Measurements from ENCODE around the gene SARDH. TPM values are rescaled to one million over a fixed set of nuclear protein-coding genes. Genes with fewer than 3 reads are reported as not detected.

Gene SARDH
- polyA plus RNA-seq, 1 donor, result 5.6 TPM

DNA sequence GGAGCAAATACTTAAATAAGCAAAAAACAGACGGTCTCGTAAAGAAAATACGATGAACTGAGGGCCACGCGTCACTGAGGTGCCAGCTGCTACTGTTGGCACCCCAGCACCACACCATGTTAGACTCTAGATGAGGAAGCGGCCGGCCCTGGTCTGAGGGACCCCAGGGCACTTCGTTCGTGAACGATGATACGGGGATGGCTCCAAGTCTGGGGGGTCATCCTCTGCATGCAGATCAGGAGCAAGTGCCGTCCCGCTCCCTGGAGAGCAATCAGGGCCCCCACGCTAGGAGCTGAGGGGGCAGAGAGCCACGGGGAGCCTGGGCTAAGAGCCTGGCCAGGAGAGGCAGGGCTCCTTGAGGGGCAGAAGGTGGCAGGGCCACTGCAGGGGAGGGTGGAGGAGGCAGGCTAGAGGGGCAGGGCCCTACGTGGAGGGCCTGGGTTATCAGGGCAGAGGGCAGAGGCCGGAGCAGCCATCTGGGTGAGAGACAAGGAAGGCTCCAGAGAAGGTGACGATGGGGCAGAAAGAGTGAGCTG lies 24.1 kb downstream of the SARDH start:
- no peak for DNase-seq

DNA sequence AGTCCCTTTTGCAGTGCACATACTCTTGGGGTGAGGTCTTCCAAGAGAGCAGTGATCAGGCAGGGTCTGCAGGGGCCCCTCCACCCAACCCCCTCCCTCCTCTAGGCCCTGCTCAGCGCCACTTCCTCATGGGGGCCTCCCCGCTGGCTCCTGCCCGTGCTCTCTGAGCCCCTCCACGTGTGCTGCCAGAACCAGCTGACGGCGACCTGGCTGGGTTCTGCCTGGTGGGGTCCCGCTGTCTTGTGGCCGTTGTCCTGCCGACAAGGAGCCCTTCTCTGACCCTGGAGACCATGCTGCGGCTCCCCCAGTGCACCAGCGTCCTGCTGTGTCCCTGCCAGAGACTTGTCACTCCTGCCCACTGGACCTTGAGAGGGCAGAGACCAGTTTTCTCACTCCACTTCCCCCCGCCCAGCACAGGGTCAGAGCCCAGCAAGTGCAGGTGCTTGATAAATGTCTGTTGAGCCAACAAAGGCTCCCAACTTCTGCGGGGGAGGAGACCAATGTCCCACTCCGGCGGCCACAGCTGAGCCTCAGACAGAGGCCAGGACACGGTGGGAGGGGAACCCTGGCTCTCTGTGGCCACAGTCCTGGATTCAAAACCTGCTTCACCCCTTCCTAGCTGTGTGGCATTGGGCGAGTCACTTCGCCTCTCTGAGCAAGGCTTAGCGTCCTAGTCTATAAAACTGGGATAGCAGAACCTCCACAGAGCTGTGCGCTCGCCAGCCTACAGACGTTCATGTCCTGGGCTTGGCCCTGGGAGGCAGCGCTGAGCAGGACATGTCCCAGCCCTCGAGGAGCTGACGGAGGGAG lies 24.8 kb downstream of the SARDH start:
- DNase-seq, result no peak

DNA sequence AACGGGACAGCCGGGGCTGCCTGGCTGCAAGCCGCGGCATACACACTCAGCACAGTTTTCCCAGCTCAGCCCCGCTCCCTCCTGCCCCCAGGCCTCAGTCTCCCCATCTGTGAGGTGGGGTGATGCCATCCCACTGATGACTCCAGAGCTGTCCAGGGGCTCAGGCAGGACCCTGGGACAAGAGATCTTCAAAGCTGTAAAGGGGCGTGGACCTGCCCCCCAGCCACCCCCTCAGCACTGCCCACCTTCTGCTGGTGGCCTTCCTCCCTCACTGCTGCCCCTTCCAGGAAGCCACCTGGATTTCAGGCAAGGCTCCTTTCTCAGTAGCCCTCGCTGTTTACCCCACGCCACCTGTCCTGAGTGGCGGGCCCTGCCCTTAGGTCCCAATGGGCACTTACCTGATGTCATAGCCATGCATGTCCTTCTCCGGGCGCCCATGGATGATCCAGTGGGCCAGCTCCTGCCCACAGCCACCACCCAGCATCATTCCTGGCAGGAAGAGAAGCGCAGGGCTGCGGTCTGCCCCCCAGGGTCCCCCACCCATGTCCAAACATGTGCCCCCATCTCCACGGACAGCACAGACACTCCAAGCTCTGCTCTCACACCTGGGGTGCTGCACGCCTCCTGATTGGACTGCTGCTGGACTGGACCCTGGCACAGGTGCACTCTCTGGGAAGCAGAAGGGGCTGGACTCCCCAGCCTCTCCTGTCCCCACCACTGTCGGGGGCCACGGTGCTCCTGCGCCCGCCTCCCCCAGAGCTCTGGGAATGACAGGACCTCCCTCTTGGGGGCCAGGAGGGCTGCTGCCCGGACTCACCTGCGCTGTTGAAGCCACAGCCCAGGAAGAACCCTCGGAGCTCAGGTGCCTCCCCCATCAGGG lies 25.7 kb downstream of the SARDH start:
- no peak for DNase-seq

DNA sequence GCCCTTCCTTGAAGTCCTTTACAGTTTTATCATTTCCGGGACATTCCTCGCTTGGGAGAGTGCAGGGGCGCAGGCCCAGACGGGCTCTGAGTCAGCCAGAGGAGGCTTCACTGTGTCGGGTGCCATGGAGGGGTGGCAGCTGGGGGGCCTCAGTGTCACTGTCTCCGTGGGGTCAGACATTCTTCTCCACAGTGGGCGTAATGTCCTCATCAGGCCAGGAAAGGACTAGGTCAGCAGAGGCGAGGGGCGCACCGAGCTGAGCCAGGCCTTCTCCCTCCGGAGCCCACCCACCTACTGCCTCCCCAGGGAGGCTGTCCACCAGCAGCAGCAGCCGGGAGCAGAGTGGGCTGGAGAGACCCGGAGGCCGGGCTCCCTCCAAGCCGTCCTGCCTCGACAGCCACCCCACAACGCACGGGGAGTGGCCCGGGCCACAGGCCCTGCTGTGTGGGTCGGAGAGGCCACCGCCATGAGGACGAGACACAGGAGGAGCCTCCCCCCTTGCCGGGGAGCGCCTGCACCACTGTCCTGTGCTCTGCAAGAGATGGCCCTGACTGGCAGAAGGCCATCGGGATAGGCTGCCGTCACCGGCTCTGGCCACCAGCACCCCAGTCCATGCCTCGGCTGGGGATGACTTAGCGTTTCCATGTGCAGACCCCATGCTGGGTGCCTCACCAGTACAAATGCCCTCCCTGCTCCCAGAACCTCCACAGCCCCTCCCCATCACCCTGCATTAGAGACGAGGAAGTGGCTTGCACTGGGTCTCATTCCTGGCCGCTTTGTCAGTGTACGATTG lies 26.5 kb downstream of the SARDH start:
- DNase-seq, result no peak

DNA sequence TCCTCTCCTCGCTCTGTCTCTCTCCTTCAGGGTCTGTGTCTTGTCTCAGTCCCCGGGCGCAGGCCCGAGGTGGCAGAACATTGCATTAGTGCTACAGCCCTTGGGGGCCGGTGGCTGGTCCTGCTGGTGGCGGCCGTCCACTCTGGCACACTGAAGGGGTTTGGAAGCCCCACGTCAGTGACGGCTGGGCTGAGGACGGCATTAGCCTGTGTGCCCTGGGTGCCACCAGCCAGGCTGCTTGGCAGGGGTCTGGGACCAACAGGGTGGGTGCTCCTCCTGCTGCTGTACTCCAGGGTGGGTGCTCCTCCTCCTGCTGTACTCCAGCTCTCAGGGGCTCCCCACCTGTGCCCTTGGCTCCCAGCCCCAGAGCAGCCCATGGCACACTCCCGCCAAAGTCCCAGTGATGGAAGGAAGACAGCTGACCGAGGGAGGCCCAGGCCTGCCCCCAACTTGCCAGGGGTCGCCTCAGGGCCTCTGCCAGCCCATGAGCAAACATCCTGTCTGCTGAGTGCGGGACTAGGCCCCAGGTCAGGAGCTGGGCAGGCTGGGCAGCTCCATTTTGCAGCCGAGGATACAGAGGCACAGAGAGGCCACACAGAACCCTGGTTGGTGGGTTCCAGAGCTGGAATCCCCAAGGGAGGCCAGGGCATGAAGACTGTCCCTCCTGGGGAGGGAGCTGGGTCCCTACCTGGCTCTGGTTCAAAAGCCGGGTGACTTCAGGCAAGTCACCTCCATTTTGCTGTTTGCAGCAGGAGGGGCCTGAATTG lies 27.3 kb downstream of the SARDH start:
- no peak for DNase-seq

DNA sequence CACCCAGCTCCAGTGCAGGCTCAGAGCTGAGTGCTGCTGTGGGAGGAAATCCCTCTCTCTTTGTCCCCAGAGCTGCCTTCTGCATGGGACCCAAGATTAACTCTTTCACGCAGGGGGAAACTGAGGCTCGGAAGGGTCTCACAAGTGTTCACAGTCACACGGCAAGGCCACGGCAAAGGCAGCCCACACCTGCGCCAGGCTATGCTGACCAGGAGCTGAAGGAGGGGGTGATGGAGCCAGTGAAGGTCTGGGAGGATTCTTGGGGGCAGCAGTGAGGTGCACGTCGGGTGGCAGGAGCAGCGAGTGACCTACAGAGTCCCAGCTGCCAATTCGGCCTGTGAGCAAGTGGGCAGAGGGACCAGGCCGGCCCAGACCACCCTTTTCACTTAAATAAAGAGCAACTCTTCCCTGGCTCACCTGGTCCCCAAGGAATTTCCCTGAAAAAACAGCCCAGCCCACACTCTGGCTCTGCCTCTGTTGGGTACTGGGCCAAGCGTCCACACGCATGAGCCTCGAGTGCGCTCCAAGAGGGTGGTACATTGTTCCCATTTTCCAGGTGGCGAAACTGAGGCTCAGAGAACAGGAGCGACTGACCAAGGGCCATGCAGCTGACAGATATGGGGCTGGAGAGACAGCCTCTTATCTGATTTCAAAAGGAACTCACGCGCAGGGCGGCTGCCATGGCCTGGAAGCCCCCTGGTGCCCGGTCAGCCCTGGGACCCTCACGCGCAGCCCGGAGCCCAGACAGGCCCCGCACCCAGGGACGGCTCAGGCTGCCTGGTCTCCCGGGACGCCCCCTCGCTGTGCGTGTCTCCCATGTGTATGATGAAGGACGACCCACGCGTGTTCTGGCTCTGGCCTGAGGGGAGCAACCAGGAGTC lies 28.2 kb downstream of the SARDH start:
- no peak for DNase-seq

DNA sequence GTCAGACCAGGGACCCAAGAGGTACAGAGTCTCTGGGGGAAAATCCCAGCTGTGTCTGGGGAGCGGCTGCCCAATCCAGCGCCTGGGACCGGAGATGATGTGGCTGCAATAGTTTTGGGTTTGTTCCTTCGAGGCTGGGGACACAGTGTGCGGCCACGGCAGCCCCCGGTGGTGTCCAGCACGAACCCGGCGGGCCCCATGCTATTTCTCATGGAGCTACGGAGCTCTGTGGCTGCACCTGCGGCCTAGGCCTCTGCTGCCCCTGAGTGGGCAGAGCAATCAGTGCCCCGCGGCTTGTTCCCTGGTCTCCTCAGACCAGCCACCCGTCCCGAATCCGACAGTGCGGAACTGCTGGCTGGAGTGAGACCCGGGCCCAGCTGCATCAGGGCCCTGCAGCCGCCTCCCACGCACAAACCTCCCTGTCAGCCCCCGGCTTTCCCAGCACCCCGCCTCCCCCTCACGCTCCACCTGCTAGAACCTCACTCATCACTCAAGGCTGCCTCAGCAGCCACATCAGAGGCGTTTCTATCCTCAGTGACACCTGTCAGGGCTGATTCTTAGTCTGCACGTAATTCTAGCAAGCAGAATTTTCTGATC lies 29.0 kb downstream of the SARDH start:
- no peak for DNase-seq

DNA sequence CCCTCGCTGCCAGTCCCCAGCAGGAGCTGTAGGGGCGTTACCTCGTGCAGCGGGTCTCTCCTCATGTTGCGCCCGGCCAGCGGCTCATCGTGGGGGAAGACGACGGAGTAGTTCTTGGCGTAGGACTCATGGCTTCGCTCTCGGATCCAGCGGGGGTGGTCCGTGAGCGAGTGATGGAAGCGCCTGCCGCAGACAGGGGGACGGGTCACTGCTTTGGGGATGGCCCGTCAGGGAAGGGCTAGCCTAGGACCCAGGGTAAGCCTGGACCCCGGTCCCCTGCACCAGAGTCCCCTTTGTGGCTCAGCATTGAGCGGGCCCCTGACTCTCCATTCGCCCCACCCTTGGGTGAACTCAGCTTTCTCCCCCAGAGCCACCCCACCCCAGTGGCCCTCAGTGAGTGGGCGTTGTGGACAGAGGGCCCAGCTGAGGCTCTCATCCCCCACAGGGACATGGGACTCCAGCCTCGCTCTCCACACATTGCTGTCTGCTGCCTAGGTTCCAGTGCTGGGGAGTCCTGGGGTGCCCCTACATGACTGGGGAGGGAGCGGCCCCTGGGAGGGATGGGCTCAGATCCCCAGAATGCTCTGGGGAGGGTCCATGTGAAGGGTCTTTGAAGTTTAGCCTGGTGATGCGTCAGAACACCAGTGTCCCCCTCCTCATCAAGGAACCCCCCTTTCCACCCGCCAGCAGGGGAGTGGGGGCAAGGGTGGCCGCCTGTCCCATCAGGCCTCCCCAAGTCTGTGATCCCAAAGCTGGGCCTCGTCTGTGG lies 29.7 kb downstream of the SARDH start:
- no peak for DNase-seq

DNA sequence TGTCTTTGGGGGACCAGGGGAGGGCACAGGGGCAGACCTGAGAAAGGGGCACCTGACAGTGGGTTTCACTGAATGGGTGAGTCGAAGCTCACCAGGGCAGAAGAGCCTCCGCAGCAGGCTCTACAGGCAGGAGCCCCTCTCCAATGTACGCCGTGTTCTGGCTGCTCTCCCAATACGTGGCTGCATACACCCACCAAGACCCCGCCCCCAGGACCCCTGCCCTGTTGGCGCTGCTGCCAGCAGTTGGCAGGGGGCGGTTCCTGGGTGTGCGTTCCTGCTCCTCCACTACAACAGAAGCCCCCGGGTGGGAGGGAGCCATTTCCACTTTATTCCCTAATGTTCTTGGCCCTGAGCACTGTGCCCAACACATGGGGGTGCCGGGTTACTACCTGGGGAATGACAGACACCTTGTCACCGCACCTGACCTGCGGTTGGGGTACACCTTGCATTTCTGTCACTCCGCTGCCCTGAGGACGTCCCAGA lies 30.3 kb downstream of the SARDH start:
- DNase-seq, result no peak

DNA sequence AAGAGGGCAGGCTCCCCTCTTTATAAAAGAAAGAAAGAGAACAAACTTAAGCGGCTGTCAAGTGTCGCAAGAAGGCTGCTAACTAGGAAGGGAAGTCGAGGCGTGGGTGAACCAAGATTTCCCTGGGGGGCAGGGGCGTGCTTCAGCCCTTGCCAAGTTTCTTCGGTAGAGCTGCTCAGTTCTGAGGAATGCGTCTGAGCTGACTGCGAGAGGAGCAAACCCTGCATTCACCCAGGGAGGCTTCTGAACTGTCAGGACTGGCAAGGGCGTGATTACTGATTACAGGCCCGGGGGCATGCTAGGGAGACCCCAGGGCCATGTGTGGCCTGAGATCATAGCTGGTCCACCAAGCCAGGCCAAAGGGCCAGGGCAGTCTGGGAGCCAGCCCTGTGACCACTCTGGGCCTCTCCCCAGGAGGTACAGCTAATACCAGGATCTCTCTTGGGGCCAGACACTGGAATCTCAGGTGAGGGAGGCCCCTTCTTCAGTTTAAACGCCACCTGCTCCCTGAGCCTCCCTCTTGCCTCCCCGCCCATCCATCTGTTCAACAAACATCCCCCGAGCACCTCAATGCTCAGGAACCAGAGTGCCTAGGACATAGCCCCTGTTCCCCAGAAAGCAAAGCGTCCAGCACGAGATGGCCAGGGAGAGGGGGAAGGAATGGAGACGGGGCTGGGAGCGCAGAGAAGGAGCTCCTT lies 30.9 kb downstream of the SARDH start:
- no peak for DNase-seq

DNA sequence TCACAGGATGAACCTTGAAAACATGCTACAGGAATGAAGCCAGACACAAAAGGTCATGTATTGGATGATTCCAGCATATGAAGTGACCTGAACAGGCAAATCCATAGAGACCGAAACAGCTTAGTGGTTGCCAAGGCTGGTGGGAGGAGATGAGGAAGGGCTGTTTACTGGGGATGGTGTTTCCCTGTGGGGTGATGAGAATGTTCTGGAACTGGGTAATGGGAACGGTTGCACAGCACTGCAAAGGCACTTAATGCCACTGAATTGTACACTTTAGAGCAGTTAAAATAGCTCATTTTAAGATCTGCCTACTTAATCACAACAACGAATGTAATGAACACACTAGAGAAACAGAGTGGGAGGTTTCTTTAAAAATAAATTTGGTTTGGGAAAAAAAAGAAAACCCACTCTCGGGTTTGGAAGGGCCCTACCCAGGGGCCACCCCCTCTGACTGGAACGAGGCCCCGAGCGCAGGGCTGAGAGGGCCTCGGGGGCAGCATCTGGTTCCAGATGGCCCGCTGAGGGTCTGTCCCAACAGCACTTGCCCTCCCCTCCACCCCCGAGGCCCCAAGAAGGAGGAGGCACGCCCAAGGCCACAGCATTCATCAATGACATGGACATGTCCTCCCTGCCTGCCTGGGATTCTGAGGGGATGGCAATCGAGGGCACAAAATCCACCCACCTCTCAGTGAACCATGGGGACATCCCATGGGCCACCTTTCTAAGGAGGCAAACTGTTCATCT lies 31.7 kb downstream of the SARDH start:
- no peak for DNase-seq

DNA sequence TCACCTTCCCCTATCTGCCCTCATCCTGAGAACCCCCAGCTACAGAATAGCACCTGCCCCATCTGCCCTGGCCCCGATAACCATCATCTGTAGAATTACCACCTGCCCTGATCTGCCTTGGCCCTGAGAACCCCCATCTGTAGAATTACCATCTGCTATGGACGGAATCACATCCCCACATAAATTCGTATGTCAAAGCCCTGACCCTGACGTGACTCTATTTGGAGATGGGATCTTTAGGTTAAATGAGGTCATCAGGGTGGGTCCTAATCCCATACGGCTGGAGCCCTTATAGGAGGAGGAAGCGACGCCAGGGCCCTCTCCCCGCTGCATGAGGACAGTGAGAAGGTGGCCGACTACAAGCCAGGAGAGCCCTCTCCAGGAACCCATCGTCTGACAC lies 32.6 kb downstream of the SARDH start:
- no peak for DNase-seq

DNA sequence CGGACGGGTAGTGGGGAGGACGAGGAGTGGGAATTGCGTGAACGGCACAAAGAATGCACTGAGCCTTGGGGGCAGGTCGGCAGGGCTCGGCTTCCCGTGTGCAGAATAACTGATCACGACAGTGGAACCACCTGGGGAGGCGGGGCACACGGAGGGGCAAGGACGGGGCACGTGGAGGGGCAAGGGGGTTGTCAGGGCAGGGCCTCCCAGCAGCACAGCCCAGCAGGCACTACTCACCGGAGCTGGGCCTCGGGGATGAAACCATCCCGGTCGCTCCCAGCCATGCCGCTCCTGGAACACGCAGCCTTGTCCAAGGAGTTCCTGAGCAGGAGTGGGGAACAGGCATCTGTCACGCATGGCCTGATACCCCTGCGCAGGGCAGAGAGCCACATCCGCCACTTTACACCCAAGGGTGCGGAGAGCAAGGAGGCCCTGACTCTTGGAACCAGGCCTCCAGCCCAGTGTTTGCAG lies 33.4 kb downstream of the SARDH start:
- DNase-seq, result no peak

DNA sequence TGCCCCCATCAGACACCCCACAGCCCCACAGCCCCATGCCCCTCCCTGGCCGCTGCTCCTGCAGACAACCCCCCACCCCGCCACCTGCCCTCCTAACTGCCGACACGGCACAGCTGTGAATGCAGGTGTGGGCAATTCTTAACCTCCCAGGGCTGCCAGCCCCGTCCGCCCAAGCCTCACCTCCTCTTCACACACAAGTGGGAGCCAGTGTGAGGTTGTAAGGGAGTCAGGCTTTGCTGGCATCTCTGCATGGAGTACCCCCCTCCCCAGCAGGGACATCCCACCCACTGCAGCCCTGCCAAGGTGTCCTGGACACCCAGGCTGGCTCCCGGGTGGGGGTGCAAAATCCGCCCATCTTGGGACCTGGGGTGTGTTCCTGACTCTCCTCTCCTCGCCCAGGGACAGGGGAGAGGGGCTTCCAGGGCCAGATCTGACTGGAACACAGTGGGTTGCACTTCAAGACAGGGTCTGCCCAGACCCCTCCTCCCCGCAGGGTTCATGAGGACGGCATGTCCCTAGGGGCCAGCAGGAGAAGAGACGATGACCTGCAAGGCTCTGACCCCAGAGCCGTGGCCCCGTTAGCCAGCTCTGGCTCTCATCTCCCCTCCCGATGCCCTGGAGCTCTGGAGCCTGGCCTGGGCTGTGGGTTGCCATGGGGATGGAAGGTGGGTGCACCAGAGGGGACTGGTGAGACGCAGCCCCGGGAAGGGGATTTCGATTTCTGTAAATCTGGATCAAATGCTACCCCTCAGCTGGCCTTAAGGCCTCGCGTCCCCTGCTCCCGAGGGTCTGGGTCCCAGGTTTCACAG lies 34.4 kb downstream of the SARDH start:
- no peak for DNase-seq

DNA sequence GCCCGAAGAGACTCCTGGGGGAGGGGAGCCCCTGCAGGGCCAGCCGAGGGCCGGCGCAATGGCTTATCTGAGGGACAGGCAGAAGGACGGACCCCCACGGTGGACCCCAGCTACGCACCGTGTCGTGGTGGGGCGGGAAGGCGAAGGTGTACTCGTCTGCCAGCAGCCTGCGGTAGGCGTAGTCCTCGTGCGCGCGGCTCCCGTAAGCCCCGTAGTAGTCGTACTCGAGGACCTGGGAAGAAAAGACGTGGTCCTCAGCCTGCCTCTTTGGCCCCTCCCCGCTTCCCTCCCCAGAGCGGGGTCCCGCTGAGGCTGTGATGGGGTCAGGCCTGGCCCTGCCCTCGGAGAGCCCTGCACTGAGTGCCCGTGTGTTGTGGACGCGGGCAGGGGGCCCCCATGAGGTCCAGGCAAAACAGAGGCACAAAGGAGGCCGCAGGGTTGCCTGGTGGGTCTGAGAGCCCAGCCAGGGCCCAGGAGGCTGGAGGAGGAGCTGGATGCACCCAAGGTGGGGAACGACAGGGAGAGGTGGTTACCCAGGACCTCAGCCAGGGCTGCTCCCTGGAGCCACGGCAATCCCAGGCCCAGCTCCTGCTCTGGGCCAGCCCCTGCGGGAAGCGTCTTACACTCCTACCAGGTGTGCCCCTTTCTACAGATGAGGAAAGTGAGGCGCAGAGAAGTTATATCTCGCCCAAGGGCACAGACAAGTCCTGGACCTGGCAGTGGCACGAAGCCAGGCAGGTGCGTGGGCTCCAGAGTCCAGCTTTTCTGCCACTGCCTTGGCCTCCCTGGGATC lies 35.2 kb downstream of the SARDH start:
- DNase-seq, result no peak

Data from hindlimb muscle (tissue), 1 donor.